CD4-positive, alpha-beta T cell treated with Interleukin-6 for 4 hours (primary cell): ENCODE results near the gene KPNA6.
A peak's percentile ranks its signal among the peaks of the same experiment; 100 is the strongest.
"Not testable (repeated sequence)": the region's sequence is repeated elsewhere in the genome, so short reads cannot be mapped to it uniquely, and the experiment has no call there.

Experiments used
- DNase-seq: peaks from one replicate; pipeline ENCODE4 v3.0.0-alpha.2; 2020; ENCODE audit warnings: mixed read lengths

KPNA6 gene

GRCh38 chr1:32107742-32108661 is at the start of gene KPNA6:
Gene KPNA6, plus strand, starts transcription at chr1:32108056. Its CDS starts 75 bp downstream, at chr1:32108131.
- peak; percentile 89 for DNase-seq

GRCh38 chr1:32060914-32061313 is 46.9 kb upstream of the KPNA6 start:
- no peak for DNase-seq

DNA sequence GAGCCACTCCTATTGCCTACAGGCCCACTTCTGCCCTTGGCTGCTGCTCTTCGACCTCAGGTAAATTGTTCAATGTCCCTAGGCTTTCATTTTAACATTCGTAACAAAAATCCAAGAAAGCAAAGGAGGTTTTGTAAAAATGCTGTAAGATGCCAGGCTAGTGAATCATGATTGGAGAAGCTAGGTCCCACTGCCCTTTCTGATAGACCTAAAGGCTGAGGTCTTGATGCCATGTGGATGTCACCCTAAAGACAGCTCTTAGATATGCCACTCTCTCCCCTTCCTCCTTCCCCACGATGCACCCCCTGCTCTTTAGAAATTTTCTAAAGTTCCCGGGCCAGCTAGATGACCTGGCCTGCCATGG is 45.0 kb upstream of the KPNA6 start:
- DNase-seq, result no peak

- no peak for DNase-seq
Observed at GRCh38 chr1:32063261-32063681, 44.6 kb upstream of the KPNA6 start.

DNA sequence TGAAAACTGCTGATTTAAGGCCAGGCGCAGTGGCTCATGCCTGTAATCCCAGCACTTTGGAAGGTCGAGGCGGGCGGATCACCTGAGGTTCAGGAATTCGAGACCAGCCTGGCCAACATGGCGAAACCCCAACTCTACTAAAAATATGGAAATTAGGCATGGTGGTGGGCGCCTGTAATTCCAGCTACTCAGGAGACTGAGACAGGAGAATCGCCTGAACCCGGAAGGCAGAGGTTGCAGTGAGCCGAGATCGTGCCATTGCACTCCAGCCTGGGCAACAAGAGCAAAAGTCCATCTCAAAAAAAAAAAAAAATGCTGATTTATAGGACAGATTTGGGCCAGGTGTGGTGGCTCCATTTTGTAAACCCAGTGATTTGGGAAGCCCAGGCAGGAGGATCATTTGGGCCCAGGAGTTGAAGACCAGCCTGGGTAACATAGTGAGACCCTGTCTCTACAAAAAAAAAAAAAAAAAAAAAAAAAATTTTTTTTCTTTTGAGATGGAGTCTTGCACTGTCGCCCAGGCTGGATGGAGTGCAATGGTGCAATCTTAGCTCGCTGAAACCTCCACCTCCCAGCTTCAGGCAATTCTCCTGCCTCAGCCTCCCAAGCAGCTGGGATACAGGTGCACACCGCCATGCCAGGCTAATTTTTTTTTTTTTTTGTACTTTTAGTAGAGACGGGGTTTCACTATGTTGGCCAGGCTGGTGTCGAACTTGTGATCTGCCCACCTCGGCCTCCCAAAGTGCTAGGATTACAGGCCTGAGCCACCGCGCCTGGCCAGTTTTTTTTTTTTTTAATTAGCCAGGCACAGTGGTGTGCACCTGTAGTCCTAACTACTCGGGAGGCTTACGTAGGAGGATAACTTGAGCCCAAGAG is 42.0 kb upstream of the KPNA6 start:
- not testable (repeated sequence) for DNase-seq

- DNase-seq, result peak; percentile 34
Observed at GRCh38 chr1:32066489-32066873, 41.4 kb upstream of the KPNA6 start.

DNA sequence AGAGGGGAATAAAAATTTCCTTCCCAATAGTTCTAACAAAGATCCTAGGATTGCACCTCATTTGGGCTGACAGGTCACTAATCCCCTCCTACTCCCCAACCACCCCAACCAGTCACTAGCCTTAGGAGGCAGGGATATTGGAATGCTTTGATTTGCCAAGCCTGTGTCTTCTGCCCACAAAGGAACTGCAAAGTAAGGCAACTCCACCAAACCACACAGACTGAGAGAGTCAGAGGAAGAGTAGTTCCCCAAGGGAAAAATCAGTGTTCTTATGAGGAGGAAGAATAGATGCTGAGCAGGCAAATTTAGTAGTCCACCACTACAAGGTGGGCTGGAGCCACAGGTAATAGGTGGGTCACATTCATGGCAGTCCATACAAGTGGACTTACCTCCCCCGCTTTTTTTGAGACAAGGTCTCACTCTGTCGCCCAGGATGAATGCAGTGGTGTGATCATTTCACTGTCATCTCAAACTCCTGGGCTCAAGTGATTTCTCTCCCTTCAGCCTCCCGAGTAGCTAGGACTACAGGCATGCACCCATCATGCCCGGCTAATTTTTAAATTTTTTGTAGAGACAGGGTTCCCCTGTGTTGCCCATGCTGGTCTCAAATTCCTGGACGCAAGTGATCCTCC is 38.8 kb upstream of the KPNA6 start:
- DNase-seq, result no peak

- DNase-seq, result peak; percentile 17
Observed at GRCh38 chr1:32071758-32072621, 35.9 kb upstream of the KPNA6 start.

DNA sequence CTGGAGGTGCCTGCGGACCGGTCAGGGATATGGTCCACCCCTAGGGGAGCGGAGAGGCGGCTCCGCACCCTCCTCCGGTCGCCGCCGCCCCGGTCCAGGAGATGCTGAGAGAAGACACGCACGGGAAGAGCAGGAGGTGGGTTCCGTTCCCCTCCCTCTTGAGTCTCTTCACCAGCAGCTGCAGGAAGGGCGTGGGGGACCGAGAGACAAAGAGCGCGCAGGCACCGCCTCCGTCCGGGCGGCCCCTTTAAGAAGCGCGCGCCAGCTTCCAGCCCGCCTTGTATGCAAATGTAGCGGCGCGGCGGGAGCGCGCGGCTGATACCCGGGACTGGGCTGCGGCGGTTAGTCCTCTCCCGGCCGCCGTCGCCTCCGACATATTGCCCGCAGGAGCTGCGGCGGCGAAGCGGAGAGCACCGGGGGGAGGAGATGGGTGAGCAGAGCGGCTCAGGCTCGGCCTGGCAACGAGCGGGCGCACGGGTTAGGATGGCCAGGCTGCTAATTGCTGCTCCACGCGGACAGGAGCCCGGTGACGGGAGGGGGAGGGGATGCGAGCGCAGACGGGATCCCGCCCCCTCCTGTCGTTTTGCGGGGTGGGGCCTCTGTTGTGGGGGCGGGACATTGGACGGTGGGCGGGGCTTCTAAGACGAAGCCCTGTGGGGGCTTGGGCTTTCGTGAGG is 35.1 kb upstream of the KPNA6 start, which contains the start of gene TMEM39B:
TMEM39B (plus strand) TSS at position 318 of the 677 bp plus-strand sequence; CDS start at position 427, 109 bp downstream.
- peak; percentile 97 for DNase-seq

- DNase-seq, result no peak
Observed at GRCh38 chr1:32073299-32074229, 34.3 kb upstream of the KPNA6 start.

DNA sequence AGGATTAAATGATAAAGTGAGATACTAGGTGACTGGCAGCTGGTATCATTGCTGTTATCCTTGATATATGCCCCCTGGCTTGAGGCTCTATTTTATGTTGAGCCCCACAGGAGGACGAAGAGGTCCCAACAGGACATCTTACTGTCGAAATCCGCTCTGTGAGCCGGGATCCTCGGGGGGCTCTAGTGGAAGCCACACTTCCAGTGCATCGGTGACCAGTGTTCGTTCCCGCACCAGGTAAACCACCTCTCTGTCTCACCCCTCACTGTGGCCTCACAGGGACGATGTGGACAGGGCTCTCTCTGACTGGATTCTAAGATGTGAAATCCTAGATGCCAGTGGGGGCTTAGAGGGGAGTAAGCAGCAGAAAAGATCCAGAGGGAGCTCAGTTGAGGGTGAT is 33.0 kb upstream of the KPNA6 start:
- DNase-seq, result no peak

GRCh38 chr1:32077451-32077850 is 30.4 kb upstream of the KPNA6 start:
- no peak for DNase-seq

DNA sequence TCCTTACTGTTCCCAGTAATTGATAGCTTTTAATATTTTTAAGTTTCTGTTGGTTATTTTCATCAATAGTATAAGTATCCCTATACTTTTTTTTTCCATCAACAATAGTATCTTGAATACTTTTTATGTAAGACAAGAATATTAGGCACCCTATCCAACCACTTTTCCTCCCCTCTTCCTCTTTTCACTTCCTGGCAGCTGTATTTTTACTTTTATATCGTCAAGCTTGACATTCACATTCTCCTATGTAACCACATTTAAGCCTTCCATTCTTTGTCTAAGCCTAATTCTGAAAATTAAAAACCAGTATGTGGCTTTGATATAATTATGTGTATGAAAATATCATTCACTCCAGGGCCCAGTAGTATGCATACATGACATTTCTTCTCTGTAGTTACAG is 25.8 kb upstream of the KPNA6 start:
- DNase-seq, result no peak

- not testable (repeated sequence) for DNase-seq
Observed at GRCh38 chr1:32086381-32086780, 21.5 kb upstream of the KPNA6 start.

GRCh38 chr1:32091176-32091575 is 16.7 kb upstream of the KPNA6 start:
- no peak for DNase-seq

- no peak for DNase-seq
Observed at GRCh38 chr1:32091591-32091990, 16.3 kb upstream of the KPNA6 start.

- no peak for DNase-seq
Observed at GRCh38 chr1:32094746-32095521, 12.9 kb upstream of the KPNA6 start.

GRCh38 chr1:32099426-32099825 is 8.4 kb upstream of the KPNA6 start:
- DNase-seq, result no peak

DNA sequence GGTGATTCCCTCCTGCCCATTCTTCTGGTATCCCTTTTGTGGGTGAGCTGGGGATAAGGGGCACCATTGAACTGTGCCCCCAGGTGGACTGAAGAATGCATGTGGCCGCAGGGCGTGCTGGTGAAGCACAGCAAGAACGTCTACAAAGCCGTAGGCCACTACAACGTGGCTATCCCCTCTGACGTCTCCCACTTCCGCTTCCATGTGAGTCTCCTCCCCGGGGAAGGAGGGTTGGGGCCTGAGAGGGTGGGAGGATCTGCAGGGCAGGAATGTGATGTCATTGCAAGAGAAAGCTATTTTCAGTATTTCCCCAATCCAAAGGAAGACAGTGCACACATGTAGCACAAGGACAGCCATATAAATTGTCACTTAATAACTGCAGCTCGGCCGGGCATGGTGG is 7.5 kb upstream of the KPNA6 start:
- DNase-seq, result no peak
